ENCODE data around the gene TMEM231. TPM values are rescaled to one million over a fixed set of nuclear protein-coding genes. Genes with fewer than 3 reads are reported as not detected.

TMEM231 gene
- total and polyA plus RNA-seq, 2 donors (not counting 1 experiment from before 2014, with no cell fraction given), result 9.6 to 18.8 TPM

GRCh38 chr16:75584108-75584507, 28.1 kb upstream of the TMEM231 start:
- Histone ChIP-seq H3K79me2 (ENCODE audit: control insufficient read depth, insufficient read depth, low read length) (no peaks in the 10 kb centered on the region), H3K9ac (ENCODE audit: insufficient read depth, low read length) (no peak overlapping the region), H2AFZ (ENCODE audit: low read length) (no peak overlapping the region), H3K36me3 (ENCODE audit: control insufficient read depth, insufficient read depth, low read length) (no peaks in the 10 kb centered on the region), H3K4me3 (replicated peaks in 1 of 4; ENCODE audit: control extremely low read depth in 1 of 4, insufficient read depth in 1 of 4, low read depth in 3 of 4, low read length in 4 of 4) (no peak overlapping the region), H4K20me1 (ENCODE audit: control insufficient read depth, extremely low read depth, insufficient read depth, low read length) (no peaks in the 10 kb centered on the region), H3K27ac (ENCODE audit: insufficient read depth, low read length) (no peak overlapping the region), H3K4me1 (ENCODE audit: control insufficient read depth, extremely low read depth, insufficient read depth, low read length) (no peaks in the 10 kb centered on the region), H3K4me2 (ENCODE audit: extremely low read depth, insufficient read depth, low read length) (no peak overlapping the region), H3K9me3 (ENCODE audit: control insufficient read depth, insufficient read depth, low read depth, low read length) (no peaks in the 10 kb centered on the region), H3K27me3 (ENCODE audit: control insufficient read depth, insufficient read depth, low read length) (no peaks in the 10 kb centered on the region)
- no peak for DNase-seq (ENCODE audit: low read depth in 2 of 2)
- TF ChIP-seq, protein P1, sequence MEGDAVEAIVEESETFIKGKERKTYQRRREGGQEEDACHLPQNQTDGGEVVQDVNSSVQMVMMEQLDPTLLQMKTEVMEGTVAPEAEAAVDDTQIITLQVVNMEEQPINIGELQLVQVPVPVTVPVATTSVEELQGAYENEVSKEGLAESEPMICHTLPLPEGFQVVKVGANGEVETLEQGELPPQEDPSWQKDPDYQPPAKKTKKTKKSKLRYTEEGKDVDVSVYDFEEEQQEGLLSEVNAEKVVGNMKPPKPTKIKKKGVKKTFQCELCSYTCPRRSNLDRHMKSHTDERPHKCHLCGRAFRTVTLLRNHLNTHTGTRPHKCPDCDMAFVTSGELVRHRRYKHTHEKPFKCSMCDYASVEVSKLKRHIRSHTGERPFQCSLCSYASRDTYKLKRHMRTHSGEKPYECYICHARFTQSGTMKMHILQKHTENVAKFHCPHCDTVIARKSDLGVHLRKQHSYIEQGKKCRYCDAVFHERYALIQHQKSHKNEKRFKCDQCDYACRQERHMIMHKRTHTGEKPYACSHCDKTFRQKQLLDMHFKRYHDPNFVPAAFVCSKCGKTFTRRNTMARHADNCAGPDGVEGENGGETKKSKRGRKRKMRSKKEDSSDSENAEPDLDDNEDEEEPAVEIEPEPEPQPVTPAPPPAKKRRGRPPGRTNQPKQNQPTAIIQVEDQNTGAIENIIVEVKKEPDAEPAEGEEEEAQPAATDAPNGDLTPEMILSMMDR (conservative IDR thresholded peaks at IDR 0.05 in 1 of 2, IDR thresholded peaks at IDR 0.05 in 1 of 2; ENCODE audit: low read depth in 1 of 2, low read length in 2 of 2), result no peak
- no peak for TF ChIP-seq EZH2 (IDR thresholded peaks at IDR 0.05; ENCODE audit: low read length, missing control alignments)

- Histone ChIP-seq H3K36me3 (ENCODE audit: control insufficient read depth, insufficient read depth, low read length) (peaks cover 4% of the 10 kb centered on the region), H3K4me2 (ENCODE audit: extremely low read depth, insufficient read depth, low read length) (no peak overlapping the region), H3K9ac (ENCODE audit: insufficient read depth, low read length) (no peak overlapping the region), H3K4me1 (ENCODE audit: control insufficient read depth, extremely low read depth, insufficient read depth, low read length) (no peaks in the 10 kb centered on the region), H3K27ac (ENCODE audit: insufficient read depth, low read length) (no peak overlapping the region), H2AFZ (ENCODE audit: low read length) (no peak overlapping the region), H3K9me3 (ENCODE audit: control insufficient read depth, insufficient read depth, low read depth, low read length) (no peaks in the 10 kb centered on the region), H3K4me3 (replicated peaks in 1 of 4; ENCODE audit: control extremely low read depth in 1 of 4, insufficient read depth in 1 of 4, low read depth in 3 of 4, low read length in 4 of 4) (no peak overlapping the region), H3K27me3 (ENCODE audit: control insufficient read depth, insufficient read depth, low read length) (no peaks in the 10 kb centered on the region), H3K79me2 (ENCODE audit: control insufficient read depth, insufficient read depth, low read length) (no peaks in the 10 kb centered on the region), H4K20me1 (ENCODE audit: control insufficient read depth, extremely low read depth, insufficient read depth, low read length) (no peaks in the 10 kb centered on the region)
- peak in 1 of 2 donors; percentile 30 for DNase-seq (ENCODE audit: low read depth in 2 of 2)
- no peak for TF ChIP-seq EZH2 (IDR thresholded peaks at IDR 0.05; ENCODE audit: low read length, missing control alignments)
- TF ChIP-seq, protein P1 (conservative IDR thresholded peaks at IDR 0.05 in 1 of 2, IDR thresholded peaks at IDR 0.05 in 1 of 2; ENCODE audit: low read depth in 1 of 2, low read length in 2 of 2), result no peak
Measured at GRCh38 chr16:75579281-75579834, 23.3 kb upstream of the TMEM231 start.

DNA sequence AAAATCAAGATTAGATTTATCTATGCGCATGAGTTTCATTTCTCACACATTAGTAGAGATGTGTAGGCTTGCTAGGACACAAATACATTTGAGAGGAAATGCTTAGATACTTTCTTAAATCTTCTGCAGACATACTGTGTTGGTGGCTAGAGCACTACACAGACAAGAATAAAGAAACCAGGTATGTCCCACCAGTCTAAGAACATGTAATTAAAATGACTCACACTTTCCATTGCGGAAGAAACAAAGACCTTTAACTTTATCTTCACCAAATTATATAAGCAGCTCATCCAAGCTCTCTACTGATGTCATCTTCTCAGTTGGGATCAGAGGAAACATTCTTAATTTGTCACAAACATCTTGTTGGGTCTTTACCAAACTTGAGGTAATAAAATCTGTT, 22.7 kb upstream of the TMEM231 start:
- Histone ChIP-seq H3K79me2 (ENCODE audit: control insufficient read depth, insufficient read depth, low read length) (no peaks in the 10 kb centered on the region), H4K20me1 (ENCODE audit: control insufficient read depth, extremely low read depth, insufficient read depth, low read length) (no peaks in the 10 kb centered on the region), H3K4me1 (ENCODE audit: control insufficient read depth, extremely low read depth, insufficient read depth, low read length) (no peaks in the 10 kb centered on the region), H3K4me3 (replicated peaks in 1 of 4; ENCODE audit: control extremely low read depth in 1 of 4, insufficient read depth in 1 of 4, low read depth in 3 of 4, low read length in 4 of 4) (no peak overlapping the region), H3K9ac (ENCODE audit: insufficient read depth, low read length) (no peak overlapping the region), H3K27ac (ENCODE audit: insufficient read depth, low read length) (no peak overlapping the region), H3K4me2 (ENCODE audit: extremely low read depth, insufficient read depth, low read length) (no peak overlapping the region), H2AFZ (ENCODE audit: low read length) (no peak overlapping the region), H3K36me3 (ENCODE audit: control insufficient read depth, insufficient read depth, low read length) (peaks cover 8% of the 10 kb centered on the region), H3K9me3 (ENCODE audit: control insufficient read depth, insufficient read depth, low read depth, low read length) (no peaks in the 10 kb centered on the region), H3K27me3 (ENCODE audit: control insufficient read depth, insufficient read depth, low read length) (no peaks in the 10 kb centered on the region)
- TF ChIP-seq, protein P1 (conservative IDR thresholded peaks at IDR 0.05 in 1 of 2, IDR thresholded peaks at IDR 0.05 in 1 of 2; ENCODE audit: low read depth in 1 of 2, low read length in 2 of 2), result no peak
- TF ChIP-seq EZH2 (IDR thresholded peaks at IDR 0.05; ENCODE audit: low read length, missing control alignments), result no peak
- DNase-seq (ENCODE audit: low read depth in 2 of 2), result peak in 1 of 2 donors; percentile 51
